Measurements from ENCODE around the gene PDHX. TPM values are rescaled to one million over a fixed set of nuclear protein-coding genes. Genes with fewer than 3 reads are reported as not detected.
"Not testable (repeated sequence)": the region's sequence is repeated elsewhere in the genome, so short reads cannot be mapped to it uniquely, and the experiment has no call there.

Gene PDHX
- polyA plus RNA-seq, 1 donor (not counting 4 experiments of a cell fraction or from before 2014, with no cell fraction given), result 28.5 TPM

- TF ChIP-seq, protein P1, sequence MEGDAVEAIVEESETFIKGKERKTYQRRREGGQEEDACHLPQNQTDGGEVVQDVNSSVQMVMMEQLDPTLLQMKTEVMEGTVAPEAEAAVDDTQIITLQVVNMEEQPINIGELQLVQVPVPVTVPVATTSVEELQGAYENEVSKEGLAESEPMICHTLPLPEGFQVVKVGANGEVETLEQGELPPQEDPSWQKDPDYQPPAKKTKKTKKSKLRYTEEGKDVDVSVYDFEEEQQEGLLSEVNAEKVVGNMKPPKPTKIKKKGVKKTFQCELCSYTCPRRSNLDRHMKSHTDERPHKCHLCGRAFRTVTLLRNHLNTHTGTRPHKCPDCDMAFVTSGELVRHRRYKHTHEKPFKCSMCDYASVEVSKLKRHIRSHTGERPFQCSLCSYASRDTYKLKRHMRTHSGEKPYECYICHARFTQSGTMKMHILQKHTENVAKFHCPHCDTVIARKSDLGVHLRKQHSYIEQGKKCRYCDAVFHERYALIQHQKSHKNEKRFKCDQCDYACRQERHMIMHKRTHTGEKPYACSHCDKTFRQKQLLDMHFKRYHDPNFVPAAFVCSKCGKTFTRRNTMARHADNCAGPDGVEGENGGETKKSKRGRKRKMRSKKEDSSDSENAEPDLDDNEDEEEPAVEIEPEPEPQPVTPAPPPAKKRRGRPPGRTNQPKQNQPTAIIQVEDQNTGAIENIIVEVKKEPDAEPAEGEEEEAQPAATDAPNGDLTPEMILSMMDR (optimal IDR thresholded peaks at IDR 0.05 in 1 of 3, IDR thresholded peaks at IDR 0.05 in 1 of 3, conservative IDR thresholded peaks at IDR 0.05 in 1 of 3; ENCODE audit: extremely low read depth in 1 of 3, insufficient read depth in 2 of 3, low read length in 3 of 3), result no peak
- no peak for TF ChIP-seq EZH2 (IDR thresholded peaks at IDR 0.05; ENCODE audit: low read length)
- Histone ChIP-seq H3K4me3 (ENCODE audit: control insufficient read depth in 2 of 3, extremely low read depth in 1 of 3, insufficient read depth in 2 of 3, low read depth in 1 of 3, low read length in 3 of 3) (no peak overlapping the region), H3K9me3 (ENCODE audit: control insufficient read depth, low read depth, low read length) (no peaks in the 10 kb centered on the region), H3K4me1 (ENCODE audit: control insufficient read depth, extremely low read depth, insufficient read depth, low read length) (peaks cover 6% of the 10 kb centered on the region), H3K36me3 (ENCODE audit: control insufficient read depth in 2 of 2, extremely low read depth in 1 of 2, insufficient read depth in 2 of 2, low read length in 2 of 2) (no peaks in the 10 kb centered on the region), H3K27ac (ENCODE audit: control insufficient read depth, insufficient read depth, low read length) (no peak overlapping the region), H3K27me3 (ENCODE audit: control insufficient read depth, extremely low read depth, insufficient read depth, low read length) (no peaks in the 10 kb centered on the region), H3K9me1 (ENCODE audit: control insufficient read depth, extremely low read depth, insufficient read depth, low read length) (no peaks in the 10 kb centered on the region), H3K79me2 (ENCODE audit: control insufficient read depth, insufficient read depth, low read length) (peaks cover 5% of the 10 kb centered on the region), H2AFZ (ENCODE audit: control insufficient read depth, low read length) (no peak overlapping the region), H4K20me1 (ENCODE audit: control insufficient read depth, extremely low read depth, insufficient read depth, low read length) (no peaks in the 10 kb centered on the region), H3K9ac (ENCODE audit: control insufficient read depth, extremely low read depth, insufficient read depth, low read length) (no peak overlapping the region), H3K4me2 (ENCODE audit: control insufficient read depth, extremely low read depth, insufficient read depth, low read depth, low read length) (no peak overlapping the region)
- FAIRE-seq (no peak), DNase-seq (ENCODE audit: low read depth, low spot score) (no peak)
- dilution Hi-C loops (cut with MboI; ENCODE audit: extremely low pct_ligation_motif_present, low sequenced_read_pairs), result no loop called here
Measured at GRCh38 chr11:34910817-34911216, 5.6 kb upstream of the PDHX start.

DNA sequence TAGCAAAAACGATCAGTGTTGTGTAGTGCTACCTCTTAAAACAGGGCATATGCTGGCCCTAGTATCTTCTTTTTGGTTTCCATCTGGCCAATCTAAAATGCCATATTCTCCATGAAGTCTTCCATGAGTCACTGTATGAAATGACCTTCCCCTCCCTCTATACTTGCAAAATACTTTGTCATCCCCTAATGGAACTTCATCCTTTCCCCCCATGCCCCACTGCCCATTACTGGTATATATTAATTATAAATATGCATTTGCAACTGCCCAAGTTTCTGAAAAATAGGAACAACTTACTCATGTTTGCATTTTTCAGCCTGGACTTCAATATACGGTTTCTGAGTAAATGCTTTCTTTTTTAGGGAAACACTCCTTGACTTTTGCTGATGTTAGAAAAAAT is 4.7 kb upstream of the PDHX start:
- FAIRE-seq, result no peak
- dilution Hi-C loops (cut with MboI; ENCODE audit: extremely low pct_ligation_motif_present, low sequenced_read_pairs), result no loop called here

DNA sequence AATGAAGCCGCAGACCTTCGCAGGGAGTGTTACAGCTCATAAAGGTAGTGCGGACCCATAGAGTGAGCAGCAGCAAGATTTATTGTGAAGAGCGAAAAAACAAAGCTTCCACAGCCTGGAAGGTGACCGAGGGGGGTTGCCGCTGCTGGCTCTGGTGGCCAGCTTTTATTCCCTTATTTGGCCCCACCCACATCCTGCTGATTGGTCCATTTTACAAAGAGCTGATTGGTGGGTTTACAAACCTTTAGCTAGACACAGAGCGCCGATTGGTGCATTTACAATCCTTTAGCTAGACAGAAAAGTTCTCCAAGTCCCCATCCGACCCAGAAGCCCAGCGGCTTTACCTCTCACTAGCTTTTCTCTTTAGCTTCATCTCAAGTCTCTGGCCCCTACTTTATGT is 2.9 kb upstream of the PDHX start:
- H3K27me3 ChIP-seq (ENCODE audit: control insufficient read depth, extremely low read depth, insufficient read depth, low read length); H3K9ac ChIP-seq (ENCODE audit: control insufficient read depth, extremely low read depth, insufficient read depth, low read length); H3K9me3 ChIP-seq (ENCODE audit: control insufficient read depth, low read depth, low read length); H2AFZ ChIP-seq (ENCODE audit: control insufficient read depth, low read length); DNase-seq (ENCODE audit: low read depth, low spot score); H3K27ac ChIP-seq (ENCODE audit: control insufficient read depth, insufficient read depth, low read length); H3K4me2 ChIP-seq (ENCODE audit: control insufficient read depth, extremely low read depth, insufficient read depth, low read depth, low read length); dilution Hi-C loops (cut with MboI; ENCODE audit: extremely low pct_ligation_motif_present, low sequenced_read_pairs); H3K9me1 ChIP-seq (ENCODE audit: control insufficient read depth, extremely low read depth, insufficient read depth, low read length); H3K36me3 ChIP-seq (ENCODE audit: control insufficient read depth in 2 of 2, extremely low read depth in 1 of 2, insufficient read depth in 2 of 2, low read length in 2 of 2); FAIRE-seq; H4K20me1 ChIP-seq (ENCODE audit: control insufficient read depth, extremely low read depth, insufficient read depth, low read length); H3K4me3 ChIP-seq (ENCODE audit: control insufficient read depth in 2 of 3, extremely low read depth in 1 of 3, insufficient read depth in 2 of 3, low read depth in 1 of 3, low read length in 3 of 3): not testable (repeated sequence)
- Histone ChIP-seq H3K4me1 (ENCODE audit: control insufficient read depth, extremely low read depth, insufficient read depth, low read length) (peaks cover 17% of the 10 kb centered on the region), H3K79me2 (ENCODE audit: control insufficient read depth, insufficient read depth, low read length) (peaks cover 26% of the 10 kb centered on the region)

More for the DNA sequence above, 4.7 kb upstream of the PDHX start:
- Histone ChIP-seq H3K4me3 (ENCODE audit: control insufficient read depth in 2 of 3, extremely low read depth in 1 of 3, insufficient read depth in 2 of 3, low read depth in 1 of 3, low read length in 3 of 3) (no peak overlapping the region), H2AFZ (ENCODE audit: control insufficient read depth, low read length) (no peak overlapping the region), H3K9me1 (ENCODE audit: control insufficient read depth, extremely low read depth, insufficient read depth, low read length) (no peaks in the 10 kb centered on the region), H3K27me3 (ENCODE audit: control insufficient read depth, extremely low read depth, insufficient read depth, low read length) (no peaks in the 10 kb centered on the region), H3K9ac (ENCODE audit: control insufficient read depth, extremely low read depth, insufficient read depth, low read length) (no peak overlapping the region), H4K20me1 (ENCODE audit: control insufficient read depth, extremely low read depth, insufficient read depth, low read length) (no peaks in the 10 kb centered on the region), H3K27ac (ENCODE audit: control insufficient read depth, insufficient read depth, low read length) (no peak overlapping the region), H3K4me1 (ENCODE audit: control insufficient read depth, extremely low read depth, insufficient read depth, low read length) (peaks cover 6% of the 10 kb centered on the region), H3K36me3 (ENCODE audit: control insufficient read depth in 2 of 2, extremely low read depth in 1 of 2, insufficient read depth in 2 of 2, low read length in 2 of 2) (no peaks in the 10 kb centered on the region), H3K4me2 (ENCODE audit: control insufficient read depth, extremely low read depth, insufficient read depth, low read depth, low read length) (no peak overlapping the region), H3K9me3 (ENCODE audit: control insufficient read depth, low read depth, low read length) (no peaks in the 10 kb centered on the region), H3K79me2 (ENCODE audit: control insufficient read depth, insufficient read depth, low read length) (peaks cover 7% of the 10 kb centered on the region)
- TF ChIP-seq, protein P1 (optimal IDR thresholded peaks at IDR 0.05 in 1 of 3, IDR thresholded peaks at IDR 0.05 in 1 of 3, conservative IDR thresholded peaks at IDR 0.05 in 1 of 3; ENCODE audit: extremely low read depth in 1 of 3, insufficient read depth in 2 of 3, low read length in 3 of 3), result no peak
- TF ChIP-seq EZH2 (IDR thresholded peaks at IDR 0.05; ENCODE audit: low read length), result no peak
- DNase-seq (ENCODE audit: low read depth, low spot score), result no peak

Data from keratinocyte (primary cell).